Keratinocyte (primary cell): Measurements from ENCODE around the gene SNCG. TPM values are rescaled to one million over a fixed set of nuclear protein-coding genes. Genes with fewer than 3 reads are reported as not detected.
A peak's percentile ranks its signal among the peaks of the same experiment; 100 is the strongest.

Source experiments
- DNase-seq: peaks from one replicate; pipeline ENCODE4 v3.0.0-alpha.2; 2011; ENCODE audit warnings: low read depth, missing footprints, low spot score
- FAIRE-seq: peaks from 2 replicates; lab custom pipeline; 2011; peaks lifted over from hg19 to GRCh38; lab: Jason Lieb, UNC
- H2AFZ ChIP-seq: 2 replicates; pipeline ENCODE4 v1.6.0; 2012; ENCODE audit warnings: low read length, control low read depth, inconsistent platforms; ENCODE audit not compliant: control insufficient read depth
- H3K27ac ChIP-seq: 2 replicates; pipeline ENCODE4 v1.5.1; 2011; ENCODE audit warnings: low read length; ENCODE audit not compliant: control insufficient read depth, insufficient read depth
- H3K27me3 ChIP-seq: 3 replicates; pipeline ENCODE4 v1.6.0; 2011; ENCODE audit warnings: low read length; ENCODE audit not compliant: control insufficient read depth, insufficient read depth; ENCODE audit errors: extremely low read depth
- H3K36me3 ChIP-seq, 2 experiments: 2 replicates in 1 of 2; 3 replicates in 1 of 2; pipeline ENCODE4 v1.5.1; 2011; ENCODE audit warnings: low read length in 2 of 2, mild to moderate bottlenecking in 1 of 2; ENCODE audit not compliant: control insufficient read depth in 2 of 2, insufficient read depth in 2 of 2; ENCODE audit errors: extremely low read depth in 1 of 2
- H3K4me1 ChIP-seq: 3 replicates; pipeline ENCODE4 v1.5.1; 2011; ENCODE audit warnings: low read length; ENCODE audit not compliant: control insufficient read depth, insufficient read depth; ENCODE audit errors: extremely low read depth
- H3K4me2 ChIP-seq: 3 replicates; pipeline ENCODE4 v1.6.0; 2011; ENCODE audit warnings: low read depth, low read length; ENCODE audit not compliant: control insufficient read depth, insufficient read depth; ENCODE audit errors: extremely low read depth
- H3K4me3 ChIP-seq, 3 experiments: fragments of 200-600 bp in 1 of 3; sonication (generic) in 1 of 3; 2 replicates in 2 of 3; 3 replicates in 1 of 3; pipeline ENCODE4 v1.5.1; 2011 to 2016; ENCODE audit warnings: low read length in 3 of 3, mild to moderate bottlenecking in 3 of 3, control low read depth in 2 of 3, inconsistent platforms in 1 of 3, low read depth in 1 of 3, mixed read lengths in 1 of 3, mixed run types in 1 of 3, moderate library complexity in 1 of 3; ENCODE audit not compliant: control insufficient read depth in 2 of 3, insufficient read depth in 2 of 3; ENCODE audit errors: extremely low read depth in 1 of 3
- H3K79me2 ChIP-seq: 2 replicates; pipeline ENCODE4 v1.6.0; 2012; ENCODE audit warnings: low read length; ENCODE audit not compliant: control insufficient read depth, insufficient read depth
- H3K9ac ChIP-seq: 3 replicates; pipeline ENCODE4 v1.6.0; 2011; ENCODE audit warnings: low read length; ENCODE audit not compliant: control insufficient read depth, insufficient read depth; ENCODE audit errors: extremely low read depth
- H3K9me1 ChIP-seq: 3 replicates; pipeline ENCODE4 v1.6.0; 2011; ENCODE audit warnings: low read length; ENCODE audit not compliant: control insufficient read depth, insufficient read depth; ENCODE audit errors: extremely low read depth
- H3K9me3 ChIP-seq: 2 replicates; pipeline ENCODE4 v1.5.1; 2012; ENCODE audit warnings: low read depth, low read length; ENCODE audit not compliant: control insufficient read depth
- H4K20me1 ChIP-seq: 3 replicates; pipeline ENCODE4 v1.6.0; 2011; ENCODE audit warnings: low read length; ENCODE audit not compliant: control insufficient read depth, insufficient read depth; ENCODE audit errors: extremely low read depth
- CTCF ChIP-seq, 3 experiments: IDR thresholded peaks in 1 of 3; conservative IDR thresholded peaks in 1 of 3; optimal IDR thresholded peaks in 1 of 3; 2 replicates in 2 of 3; 3 replicates in 1 of 3; pipeline versions ENCODE3 to v1.5.1; 2011; ENCODE audit warnings: low read length in 3 of 3, mild to moderate bottlenecking in 3 of 3, moderate library complexity in 2 of 3, control low read depth in 1 of 3, inconsistent platforms in 1 of 3; ENCODE audit not compliant: insufficient read depth in 2 of 3; ENCODE audit errors: extremely low read depth in 1 of 3
- EZH2 ChIP-seq: IDR thresholded peaks from one replicate; pipeline ENCODE4 v1.6.1; 2012; ENCODE audit warnings: inconsistent platforms, mild to moderate bottlenecking, low read length, moderate library complexity
- dilution Hi-C: fragments of 300-500 bp; cut with MboI; formaldehyde crosslinking; loops from one replicate; pipeline ENCODE4 v1.7.0; 2020; ENCODE audit warnings: low sequenced_read_pairs; ENCODE audit not compliant: extremely low pct_ligation_motif_present
- polyA plus RNA-seq, 5 experiments: library from polyadenylated mRNA; depleted of rRNA in 3 of 5; stranded (reverse) in 3 of 5; stranded (forward) in 1 of 5; unstranded in 1 of 5; fragments of >200 nt; gene quantifications; 1 replicate in 1 of 5; 2 replicates in 3 of 5; 3 replicates in 1 of 5; pipeline versions ENCODE4 v1.2.1 to v1.2.3, GENCODE V29; 2011 to 2012; ENCODE audit warnings: missing spikeins in 2 of 5, low read depth in 1 of 5, low replicate concordance in 1 of 5

Gene SNCG
- polyA plus RNA-seq, 1 donor (not counting 4 experiments of a cell fraction or from before 2014, with no cell fraction given): 6.8 TPM

- peak overlapping the region; percentile 78 for H3K27ac ChIP-seq
- H3K4me2 ChIP-seq: peak overlapping the region; percentile 87
- H3K9me3 ChIP-seq: no peaks in the 10 kb centered on the region
- DNase-seq (no peak), FAIRE-seq (peak; percentile 69)
- peak overlapping the region; percentile 73 for H3K9ac ChIP-seq
- H3K9me1 ChIP-seq: no peaks in the 10 kb centered on the region
- peak overlapping the region; percentile 11 to 43 (median 40) for H3K4me3 ChIP-seq
- no peaks in the 10 kb centered on the region for H3K36me3 ChIP-seq
- H3K79me2 ChIP-seq: peaks cover 12% of the 10 kb centered on the region
- TF ChIP-seq EZH2 (no peak), CTCF (optimal IDR thresholded peaks at IDR 0.05 in 1 of 3, IDR thresholded peaks at IDR 0.05 in 1 of 3, conservative IDR thresholded peaks at IDR 0.05 in 1 of 3; ENCODE audit: extremely low read depth in 1 of 3, insufficient read depth in 2 of 3, low read length in 3 of 3) (no peak)
- peaks cover 40% of the 10 kb centered on the region for H3K4me1 ChIP-seq
- H2AFZ ChIP-seq: peak overlapping the region; percentile 68
- no peaks in the 10 kb centered on the region for H3K27me3 ChIP-seq
- dilution Hi-C loops: no loop called here
- peaks cover 3% of the 10 kb centered on the region for H4K20me1 ChIP-seq
Measured at GRCh38 chr10:86958901-86959736, 720 bp downstream of the SNCG start.

GRCh38 chr10:86959737-86960002 lies 1.3 kb downstream of the SNCG start:
- Histone ChIP-seq H2AFZ (no peak overlapping the region), H3K9me3 (no peaks in the 10 kb centered on the region), H3K4me2 (peak overlapping the region; percentile 87), H3K9ac (peak overlapping the region; percentile 73), H3K4me1 (peaks cover 40% of the 10 kb centered on the region), H3K79me2 (peaks cover 15% of the 10 kb centered on the region), H3K36me3 (no peaks in the 10 kb centered on the region), H3K27me3 (no peaks in the 10 kb centered on the region), H3K4me3 (no peak overlapping the region), H3K27ac (peak overlapping the region; percentile 78), H3K9me1 (peaks cover under 1% of the 10 kb centered on the region), H4K20me1 (peaks cover 3% of the 10 kb centered on the region)
- dilution Hi-C loops: no loop called here
- FAIRE-seq (no peak), DNase-seq (no peak)
- TF ChIP-seq CTCF (optimal IDR thresholded peaks at IDR 0.05 in 1 of 3, IDR thresholded peaks at IDR 0.05 in 1 of 3, conservative IDR thresholded peaks at IDR 0.05 in 1 of 3; ENCODE audit: extremely low read depth in 1 of 3, insufficient read depth in 2 of 3, low read length in 3 of 3): no peak
